Posterior vena cava (tissue), 2 donors: Measurements from ENCODE around the gene ZFAND2A. TPM values are rescaled to one million over a fixed set of nuclear protein-coding genes. Genes with fewer than 3 reads are reported as not detected.
"Not testable (repeated sequence)": the region's sequence is repeated elsewhere in the genome, so short reads cannot be mapped to it uniquely, and the experiment has no call there.

ENCODE experiments used
- DNase-seq: peaks from one replicate; pipeline ENCODE4 v3.0.0-alpha.2; 2020; ENCODE audit warnings: low spot score
- intact Hi-C, 2 donors: fragments of 100-400 bp; cut with DNase I; formaldehyde crosslinking; loops; one replicate each; pipeline versions ENCODE4 v1.14.1 to v1.14.2; 2022 to 2023
- long read RNA-seq, 2 donors: library from polyadenylated mRNA; unstranded; transcript quantifications; one replicate each; pipeline ENCODE4 v2.0.0, GENCODE V29; 2020 to 2021
- total RNA-seq, 2 donors: library from RNA; stranded (reverse); fragmentation: NEBNext Ultra II Directional; extraction: Animal tissue kit (Norgen Biotek cat#: 25700); gene quantifications; one replicate each; pipeline ENCODE4 v1.2.1, GENCODE V29; 2021
- donor health status: DM: yes; HTN: yes; CAD: no.
- donor health status: DM: yes; HTN: yes; CAD: no.

Gene ZFAND2A
- total RNA-seq: 10 to 100 TPM; 22.6 to 30.9 TPM
- long read RNA-seq, donor 1, partial matches to known transcripts: 0 of 4 reads
- long read RNA-seq, donor 1, other reads (novel, unspliced or antisense): 0 of 4 reads
- long read RNA-seq, donor 2, transcript ZFAND2A-201 (5 exons, 860 nt): major isoform, 20 of 24 reads
- long read RNA-seq, donor 2, partial matches to known transcripts: 1 of 24 reads
- long read RNA-seq, donor 2, other reads (novel, unspliced or antisense): 2 of 24 reads

GRCh38 chr7:1159891-1160669 lies at the start of gene ZFAND2A:
ZFAND2A (minus strand) TSS chr7:1160196; CDS start chr7:1158212, 1,984 bp downstream.
- intact Hi-C loops: no loop called here
- peak; percentile 100 for DNase-seq

GRCh38 chr7:1209097-1209496 lies 49.1 kb upstream of the ZFAND2A start:
- DNase-seq: no peak
- intact Hi-C loops: no loop called here

GRCh38 chr7:1205742-1206141 lies 45.7 kb upstream of the ZFAND2A start:
- intact Hi-C loops, DNase-seq: not testable (repeated sequence)

- intact Hi-C loops: no loop called here
- DNase-seq: no peak
These were observed 44.6 kb upstream of the ZFAND2A start for GRCh38 chr7:1204460-1205140.

- DNase-seq, intact Hi-C loops: not testable (repeated sequence)
These were observed 42.9 kb upstream of the ZFAND2A start for GRCh38 chr7:1202914-1203313.

- no peak for DNase-seq
- intact Hi-C loops: no loop called here
These were observed 41.9 kb upstream of the ZFAND2A start for GRCh38 chr7:1201916-1202315.

- DNase-seq: no peak
- intact Hi-C loops: no loop called here
These were observed 40.0 kb upstream of the ZFAND2A start for GRCh38 chr7:1200045-1200444.

GRCh38 chr7:1197997-1198625 lies 38.1 kb upstream of the ZFAND2A start:
- intact Hi-C loops: no loop called here
- DNase-seq: no peak

- intact Hi-C loops: no loop called here
- no peak for DNase-seq
These were observed 37.0 kb upstream of the ZFAND2A start for GRCh38 chr7:1196950-1197349.

- DNase-seq, intact Hi-C loops: not testable (repeated sequence)
These were observed 36.4 kb upstream of the ZFAND2A start for GRCh38 chr7:1196441-1196840.

- DNase-seq: no peak
- intact Hi-C loops: no loop called here
These were observed 33.8 kb upstream of the ZFAND2A start for GRCh38 chr7:1193593-1194424.

GRCh38 chr7:1192171-1192676 lies 32.2 kb upstream of the ZFAND2A start:
- intact Hi-C loops: no loop called here
- DNase-seq: no peak

- no peak for DNase-seq
- intact Hi-C loops: no loop called here
These were observed 30.2 kb upstream of the ZFAND2A start for GRCh38 chr7:1189986-1190772.

- intact Hi-C loops: no loop called here
- DNase-seq: no peak
These were observed 28.8 kb upstream of the ZFAND2A start for GRCh38 chr7:1188720-1189294.

GRCh38 chr7:1187127-1187526 lies 27.1 kb upstream of the ZFAND2A start:
- no peak for DNase-seq
- intact Hi-C loops: no loop called here

GRCh38 chr7:1181640-1182039 lies 21.6 kb upstream of the ZFAND2A start:
- intact Hi-C loops: no loop called here
- no peak for DNase-seq

GRCh38 chr7:1181031-1181430 lies 21.0 kb upstream of the ZFAND2A start:
- intact Hi-C loops: no loop called here
- DNase-seq: no peak

GRCh38 chr7:1176891-1177373 lies 16.9 kb upstream of the ZFAND2A start:
- DNase-seq: peak; percentile 93
- intact Hi-C loops: no loop called here
